H1 (cell line): Measurements from ENCODE around the gene PGM2. TPM values are rescaled to one million over a fixed set of nuclear protein-coding genes. Genes with fewer than 3 reads are reported as not detected.

ENCODE experiments used
- CTCF ChIA-PET: fragments of 300-600 bp; sonication (Branson Sonifier 250); formaldehyde crosslinking; loops from one replicate; lab custom pipeline; 2021; ENCODE audit not compliant: partially characterized antibody; lab: Charles Lee
- POLR2A ChIA-PET: fragments of 300-600 bp; sonication (Branson Sonifier 250); formaldehyde crosslinking; loops from one replicate; lab custom pipeline; 2021; ENCODE audit warnings: inconsistent platforms; ENCODE audit not compliant: partially characterized antibody; lab: Charles Lee
- DNase-seq, 2 experiments: peaks; one replicate each; pipeline versions ENCODE4 v3.0.0 to v3.0.0-alpha.2; 2010 to 2022; ENCODE audit warnings: low spot score in 2 of 2, low read depth in 1 of 2, mixed read lengths in 1 of 2
- FAIRE-seq: peaks from 2 replicates; lab custom pipeline; 2011; peaks lifted over from hg19 to GRCh38; lab: Jason Lieb, UNC
- H2AFZ ChIP-seq: 2 replicates; pipeline ENCODE4 v1.8.1; 2012; ENCODE audit warnings: low read length, inconsistent platforms
- H2AK5ac ChIP-seq: 2 replicates; pipeline ENCODE4 v1.6.1; 2013; ENCODE audit warnings: low read depth, low read length
- H2BK120ac ChIP-seq: replicated peaks from 2 replicates; pipeline ENCODE3; 2013; ENCODE audit warnings: low read depth, low read length, inconsistent platforms
- H2BK12ac ChIP-seq: 2 replicates; pipeline ENCODE4 v1.6.1; 2013; ENCODE audit warnings: low read depth, low read length
- H2BK15ac ChIP-seq: 2 replicates; pipeline ENCODE4 v1.6.1; 2013; ENCODE audit warnings: low read length
- H2BK20ac ChIP-seq: 2 replicates; pipeline ENCODE4 v1.6.1; 2013; ENCODE audit warnings: low read length
- H2BK5ac ChIP-seq: 2 replicates; pipeline ENCODE4 v1.6.1; 2013; ENCODE audit warnings: low read depth, low read length
- H3K14ac ChIP-seq: 2 replicates; pipeline ENCODE4 v1.6.1; 2013; ENCODE audit warnings: inconsistent platforms; ENCODE audit not compliant: insufficient read length
- H3K18ac ChIP-seq: 2 replicates; pipeline ENCODE4 v1.6.1; 2013; ENCODE audit warnings: low read length; ENCODE audit errors: extremely low read depth
- H3K23ac ChIP-seq: 2 replicates; pipeline ENCODE4 v1.6.1; 2013; ENCODE audit warnings: inconsistent platforms; ENCODE audit not compliant: insufficient read length
- H3K23me2 ChIP-seq: 2 replicates; pipeline ENCODE4 v1.6.1; 2013; ENCODE audit warnings: low read depth, low read length
- H3K27ac ChIP-seq: 2 replicates; pipeline ENCODE4 v1.6.1; 2011; ENCODE audit warnings: low read depth, low read length, inconsistent platforms
- H3K27me3 ChIP-seq, 4 experiments: replicated peaks in 1 of 4; 1 replicate in 1 of 4; 2 replicates in 3 of 4; pipeline versions ENCODE4 v1.6.1 to v1.8.1; 2011 to 2013; ENCODE audit warnings: low read length in 3 of 4, mild to moderate bottlenecking in 3 of 4, inconsistent platforms in 2 of 4, mixed read lengths in 2 of 4, moderate library complexity in 1 of 4; ENCODE audit not compliant: control insufficient read depth in 3 of 4, insufficient read depth in 3 of 4; ENCODE audit errors: extremely low read depth in 1 of 4
- H3K36me3 ChIP-seq, 4 experiments: 2 replicates each; pipeline versions ENCODE4 v1.6.1 to v1.8.1; 2011 to 2013; ENCODE audit warnings: mild to moderate bottlenecking in 4 of 4, low read length in 3 of 4, moderate library complexity in 2 of 4, control low read depth in 1 of 4, inconsistent platforms in 1 of 4; ENCODE audit not compliant: insufficient read depth in 4 of 4, control insufficient read depth in 2 of 4
- H3K4ac ChIP-seq: replicated peaks from 2 replicates; pipeline ENCODE3; 2013; ENCODE audit warnings: low read length, low read depth, mixed read lengths, inconsistent platforms; ENCODE audit not compliant: insufficient read length
- H3K4me1 ChIP-seq, 4 experiments: replicated peaks in 1 of 4; 1 replicate in 1 of 4; 2 replicates in 3 of 4; pipeline versions ENCODE4 v1.6.1 to v1.8.1; 2011 to 2013; ENCODE audit warnings: low read length in 3 of 4, inconsistent platforms in 2 of 4, mixed read lengths in 1 of 4; ENCODE audit not compliant: insufficient read depth in 4 of 4, control insufficient read depth in 3 of 4
- H3K4me2 ChIP-seq, 2 experiments: 2 replicates each; pipeline versions ENCODE4 v1.6.1 to v1.8.1; 2011 to 2013; ENCODE audit warnings: low read depth in 2 of 2, low read length in 2 of 2, control low read depth in 1 of 2, inconsistent platforms in 1 of 2, mild to moderate bottlenecking in 1 of 2; ENCODE audit not compliant: insufficient read depth in 1 of 2
- H3K4me3 ChIP-seq, 4 experiments: fragments of 200-600, 300-600 bp in 1 of 4; sonication (generic), shearing (Covaris generic), sonication (Bioruptor Twin) in 1 of 4; 2 replicates each; pipeline versions ENCODE4 v1.5.1 to v1.8.1; 2011 to 2016; ENCODE audit warnings: low read length in 4 of 4, low read depth in 3 of 4, control low read depth in 2 of 4, inconsistent platforms in 2 of 4, mild to moderate bottlenecking in 2 of 4, mixed read lengths in 1 of 4, moderate library complexity in 1 of 4; ENCODE audit not compliant: insufficient read depth in 2 of 4; ENCODE audit errors: extremely low read depth in 1 of 4
- H3K56ac ChIP-seq: replicated peaks from 2 replicates; pipeline ENCODE3; 2013; ENCODE audit warnings: low read depth, mild to moderate bottlenecking, mixed read lengths, low read length, inconsistent platforms; ENCODE audit not compliant: insufficient read length
- H3K79me1 ChIP-seq: 2 replicates; pipeline ENCODE4 v1.6.1; 2013; ENCODE audit warnings: low read depth, low read length, control low read depth
- H3K79me2 ChIP-seq, 2 experiments: 2 replicates each; pipeline versions ENCODE4 v1.6.1 to v1.8.1; 2012 to 2013; ENCODE audit warnings: low read length in 2 of 2, mild to moderate bottlenecking in 2 of 2, inconsistent platforms in 1 of 2; ENCODE audit not compliant: insufficient read depth in 2 of 2, control insufficient read depth in 1 of 2
- H3K9ac ChIP-seq, 4 experiments: replicated peaks in 1 of 4; 1 replicate in 1 of 4; 2 replicates in 3 of 4; pipeline versions ENCODE4 v1.6.1 to v1.8.1; 2011 to 2013; ENCODE audit warnings: low read depth in 3 of 4, low read length in 3 of 4, control low read depth in 2 of 4, mild to moderate bottlenecking in 2 of 4, moderate library complexity in 2 of 4, inconsistent platforms in 1 of 4; ENCODE audit errors: extremely low read depth in 1 of 4
- H3K9me3 ChIP-seq, 2 experiments: 2 replicates each; pipeline versions ENCODE4 v1.6.1 to v1.8.1; 2012 to 2013; ENCODE audit warnings: mild to moderate bottlenecking in 2 of 2, moderate library complexity in 2 of 2, control low read depth in 1 of 2, inconsistent platforms in 1 of 2, low read depth in 1 of 2, low read length in 1 of 2, mixed read lengths in 1 of 2; ENCODE audit not compliant: insufficient read depth in 2 of 2
- H4K20me1 ChIP-seq, 2 experiments: replicated peaks in 1 of 2; 2 replicates each; pipeline versions ENCODE3 to v1.8.1; 2011 to 2013; ENCODE audit warnings: inconsistent platforms in 2 of 2, low read length in 2 of 2, mild to moderate bottlenecking in 1 of 2; ENCODE audit not compliant: insufficient read depth in 2 of 2, control insufficient read depth in 1 of 2
- H4K5ac ChIP-seq: 2 replicates; pipeline ENCODE4 v1.6.1; 2013; ENCODE audit warnings: low read length, low read depth, mixed read lengths, inconsistent platforms; ENCODE audit not compliant: insufficient read length
- H4K8ac ChIP-seq: 2 replicates; pipeline ENCODE4 v1.8.0; 2013; ENCODE audit warnings: mild to moderate bottlenecking, moderate library complexity, low read length, inconsistent platforms; ENCODE audit not compliant: insufficient read depth; ENCODE audit errors: extremely low read depth
- H4K91ac ChIP-seq: replicated peaks from 2 replicates; pipeline ENCODE3; 2013; ENCODE audit warnings: low read length, mixed read lengths, inconsistent platforms; ENCODE audit not compliant: insufficient read length
- CREB1 ChIP-seq: IDR thresholded peaks from 2 replicates; pipeline ENCODE4 v1.6.1; 2012; ENCODE audit warnings: inconsistent platforms
- FOSL1 ChIP-seq: IDR thresholded peaks from 2 replicates; pipeline ENCODE4 v1.6.1; 2011; ENCODE audit warnings: mild to moderate bottlenecking, low read depth, low read length, moderate library complexity; ENCODE audit not compliant: insufficient read depth
- JUND ChIP-seq: IDR thresholded peaks from 2 replicates; pipeline ENCODE4 v1.6.1; 2011; ENCODE audit warnings: mild to moderate bottlenecking, improper control_type of control experiment, low read length
- NANOG ChIP-seq: IDR thresholded peaks from 2 replicates; pipeline ENCODE4 v1.6.1; 2011; ENCODE audit warnings: low read length, low read depth, mild to moderate bottlenecking, inconsistent platforms; ENCODE audit not compliant: insufficient read depth, poor library complexity, severe bottlenecking
- RXRA ChIP-seq: IDR thresholded peaks from 2 replicates; pipeline ENCODE4 v1.6.1; 2011; ENCODE audit warnings: low read depth, mild to moderate bottlenecking, low read length, moderate library complexity; ENCODE audit not compliant: insufficient read depth
- SP4 ChIP-seq: IDR thresholded peaks from 2 replicates; pipeline ENCODE4 v1.6.1; 2012; ENCODE audit warnings: low read length, inconsistent platforms
- SRF ChIP-seq: IDR thresholded peaks from 2 replicates; pipeline ENCODE4 v1.6.1; 2011; ENCODE audit warnings: mild to moderate bottlenecking, low read depth, low read length, moderate library complexity
- TAF1 ChIP-seq: IDR thresholded peaks from 2 replicates; pipeline ENCODE4 v1.6.1; 2011; ENCODE audit warnings: mild to moderate bottlenecking, low read depth, low read length
- TEAD4 ChIP-seq: IDR thresholded peaks from 2 replicates; pipeline ENCODE4 v1.6.1; 2012; ENCODE audit warnings: low read depth, low read length, inconsistent platforms, mixed read lengths
- WGBS, 2 experiments: shearing (Covaris generic) in 1 of 2; methylation state at CpG; one replicate each; pipeline versions ENCODE4 v1.1.6 to v1.1.7; 2013 to 2015; ENCODE audit warnings: low lambda C conversion rate in 2 of 2, mixed read lengths in 2 of 2, inconsistent platforms in 1 of 2, low coverage in 1 of 2, missing lambda C conversion rate in 1 of 2; ENCODE audit not compliant: insufficient replicate concordance in 2 of 2, insufficient coverage in 1 of 2, insufficient read length in 1 of 2; ENCODE audit errors: extremely low coverage in 1 of 2, missing lambda C conversion rate in 1 of 2; 5-methylcytosine and 5-hydroxymethylcytosine counted together
- polyA plus RNA-seq, 7 experiments: library from polyadenylated mRNA; depleted of rRNA in 3 of 7; stranded (reverse) in 5 of 7; unstranded in 2 of 7; fragments of >200 nt in 5 of 7; fragments of 200-250 nt in 2 of 7; gene quantifications; 1 replicate in 5 of 7; 2 replicates in 1 of 7; 4 replicates in 1 of 7; pipeline versions ENCODE4 v1.2.1 to v1.2.3, GENCODE V29; 2011 to 2013; ENCODE audit warnings: missing spikeins in 2 of 7, mixed read lengths in 2 of 7
- total RNA-seq: library from RNA; stranded (reverse); fragmentation: NEBNext Ultra II Directional; extraction: Animal tissue kit (Norgen Biotek cat#: 25700); gene quantifications from 2 replicates; pipeline ENCODE4 v1.2.1, GENCODE V29; 2021
- TF ChIP-seq, protein P1 (sequence below): IDR thresholded peaks from 2 replicates; pipeline ENCODE4 v1.6.1; 2012; ENCODE audit warnings: inconsistent platforms
- TF ChIP-seq, protein P2 (sequence below), 3 experiments: IDR thresholded peaks; 1 replicate in 2 of 3; 2 replicates in 1 of 3; pipeline versions ENCODE4 v1.5.1 to v1.6.1; 2011; ENCODE audit warnings: low read length in 3 of 3, mild to moderate bottlenecking in 3 of 3, inconsistent platforms in 2 of 3, low read depth in 1 of 3, moderate library complexity in 1 of 3; ENCODE audit not compliant: insufficient read depth in 1 of 3; ENCODE audit errors: control extremely low read depth in 1 of 3

The PGM2 gene
- total and polyA plus RNA-seq, 2 of the 8 experiments (the other 6 are each of a cell fraction or from before 2014, with no cell fraction given), result 7.7 to 38.0 TPM

DNA sequence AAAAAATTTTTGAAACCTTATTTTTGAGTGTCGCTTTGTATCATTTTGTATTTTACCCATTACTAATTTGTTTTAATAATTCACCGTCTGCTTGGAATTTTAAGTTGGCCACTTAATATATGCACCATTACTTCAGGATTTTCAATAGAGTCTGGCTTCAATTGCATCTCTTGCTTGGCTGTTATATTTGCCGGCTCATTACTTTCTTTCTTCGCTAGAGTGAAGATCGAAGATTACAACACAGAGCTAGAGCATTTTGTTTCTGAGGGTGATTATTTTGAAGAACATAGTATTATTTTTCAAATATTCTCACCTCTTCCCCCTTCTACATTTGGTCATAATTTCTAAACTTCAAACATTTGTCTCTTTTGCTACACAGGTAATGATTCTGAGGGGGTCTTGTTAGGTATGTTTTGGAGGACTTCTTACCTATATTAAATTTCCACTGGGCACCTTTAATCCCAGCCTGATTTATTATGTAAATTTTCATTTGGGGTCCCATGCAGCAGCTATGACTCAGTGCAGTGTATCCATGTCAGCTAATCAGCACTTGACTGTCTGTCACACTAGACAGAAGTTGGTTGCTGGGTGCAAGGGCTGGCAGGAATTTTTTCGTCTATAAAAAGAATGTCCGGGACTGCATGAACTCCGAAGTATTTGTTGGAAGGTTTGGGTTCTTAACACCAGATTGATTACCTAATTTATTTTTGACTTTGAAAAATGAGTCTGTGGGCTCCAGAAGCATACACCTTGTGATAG, 83.0 kb downstream of the PGM2 start:
- Histone ChIP-seq H3K18ac (no peak overlapping the region), H2BK5ac (no peak overlapping the region), H3K79me1 (no peaks in the 10 kb centered on the region), H2BK12ac (no peak overlapping the region), H2AK5ac (no peak overlapping the region), H3K4me1 (no peaks in the 10 kb centered on the region; a peak in 1 of 7 replicates), H3K9ac (no peak overlapping the region), H3K23ac (no peak overlapping the region), H2BK20ac (no peak overlapping the region), H3K23me2 (no peaks in the 10 kb centered on the region), H3K14ac (no peak overlapping the region), H3K56ac (no peak overlapping the region), H3K9me3 (no peaks in the 10 kb centered on the region), H3K79me2 (no peaks in the 10 kb centered on the region), H2AFZ (no peak overlapping the region), H4K20me1 (no peaks in the 10 kb centered on the region), H2BK15ac (no peak overlapping the region), H3K4me3 (no peak overlapping the region), H2BK120ac (no peak overlapping the region), H3K4ac (no peak overlapping the region), H3K27me3 (no peaks in the 10 kb centered on the region), H3K36me3 (no peaks in the 10 kb centered on the region), H3K27ac (no peak overlapping the region), H4K8ac (no peak overlapping the region), H4K91ac (no peak overlapping the region), H3K4me2 (no peak overlapping the region), H4K5ac (no peak overlapping the region)
- POLR2A ChIA-PET, result no interaction called here
- DNase-seq, result no peak
- WGBS, 2 experiments, result 91% methylated on average over 8 of the region's 8 CpGs; no CpG with 5 or more reads in 1 of the 2 experiments
- no peak for FAIRE-seq
- CTCF ChIA-PET, result interaction anchor here (1.3 kb wide), 1 partner anchor 126 kb away, joined by 5 read pairs; no protein-coding TSS in a partner anchor
- TF ChIP-seq SRF (no peak), FOSL1 (no peak), JUND (no peak), TEAD4 (no peak), SP4 (no peak), CREB1 (no peak), RXRA (no peak), TAF1 (no peak), NANOG (no peak)
- TF ChIP-seq, protein P1, sequence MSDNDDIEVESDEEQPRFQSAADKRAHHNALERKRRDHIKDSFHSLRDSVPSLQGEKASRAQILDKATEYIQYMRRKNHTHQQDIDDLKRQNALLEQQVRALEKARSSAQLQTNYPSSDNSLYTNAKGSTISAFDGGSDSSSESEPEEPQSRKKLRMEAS, result no peak
- TF ChIP-seq, protein P2, sequence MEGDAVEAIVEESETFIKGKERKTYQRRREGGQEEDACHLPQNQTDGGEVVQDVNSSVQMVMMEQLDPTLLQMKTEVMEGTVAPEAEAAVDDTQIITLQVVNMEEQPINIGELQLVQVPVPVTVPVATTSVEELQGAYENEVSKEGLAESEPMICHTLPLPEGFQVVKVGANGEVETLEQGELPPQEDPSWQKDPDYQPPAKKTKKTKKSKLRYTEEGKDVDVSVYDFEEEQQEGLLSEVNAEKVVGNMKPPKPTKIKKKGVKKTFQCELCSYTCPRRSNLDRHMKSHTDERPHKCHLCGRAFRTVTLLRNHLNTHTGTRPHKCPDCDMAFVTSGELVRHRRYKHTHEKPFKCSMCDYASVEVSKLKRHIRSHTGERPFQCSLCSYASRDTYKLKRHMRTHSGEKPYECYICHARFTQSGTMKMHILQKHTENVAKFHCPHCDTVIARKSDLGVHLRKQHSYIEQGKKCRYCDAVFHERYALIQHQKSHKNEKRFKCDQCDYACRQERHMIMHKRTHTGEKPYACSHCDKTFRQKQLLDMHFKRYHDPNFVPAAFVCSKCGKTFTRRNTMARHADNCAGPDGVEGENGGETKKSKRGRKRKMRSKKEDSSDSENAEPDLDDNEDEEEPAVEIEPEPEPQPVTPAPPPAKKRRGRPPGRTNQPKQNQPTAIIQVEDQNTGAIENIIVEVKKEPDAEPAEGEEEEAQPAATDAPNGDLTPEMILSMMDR (IDR thresholded peaks at IDR 0.05; ENCODE audit: control extremely low read depth in 1 of 3, insufficient read depth in 1 of 3, low read depth in 1 of 3, low read length in 3 of 3), result no peak
